Common myeloid progenitor, CD34-positive (primary cell): ENCODE results near the gene PDIA5.
A peak's percentile ranks its signal among the peaks of the same experiment; 100 is the strongest.

ENCODE experiments used
- CTCF ChIA-PET: fragments of 350-600 bp; sonication (Branson Sonifier 250); formaldehyde crosslinking; loops from one replicate; lab custom pipeline; 2021; ENCODE audit warnings: antibody characterized with exemption; lab: Charles Lee
- POLR2A ChIA-PET: fragments of 350-600 bp; sonication (Branson Sonifier 250); formaldehyde crosslinking; loops from one replicate; lab custom pipeline; 2021; ENCODE audit warnings: antibody characterized with exemption; lab: Charles Lee
- DNase-seq, 3 donors: peaks; one replicate each; pipeline versions ENCODE4 v3.0.0 to v3.0.0-alpha.2; 2013
- H3K27ac ChIP-seq, 2 experiments: 1 replicate in 1 of 2; 2 replicates in 1 of 2; pipeline ENCODE4 v1.7.0; 2013; ENCODE audit warnings: inconsistent platforms in 2 of 2, low read length in 2 of 2, mild to moderate bottlenecking in 2 of 2, low read depth in 1 of 2, moderate library complexity in 1 of 2; ENCODE audit not compliant: severe bottlenecking in 2 of 2, insufficient read depth in 1 of 2, poor library complexity in 1 of 2
- H3K27me3 ChIP-seq, 5 experiments: replicated peaks in 2 of 5; 1 replicate in 3 of 5; 2 replicates in 2 of 5; pipeline versions ENCODE4 v1.6.1 to v1.7.0; 2013; ENCODE audit warnings: low read length in 4 of 5, mild to moderate bottlenecking in 2 of 5, moderate library complexity in 2 of 5, inconsistent platforms in 1 of 5; ENCODE audit not compliant: insufficient read depth in 5 of 5, control insufficient read depth in 4 of 5
- H3K36me3 ChIP-seq, 4 experiments: 1 replicate in 2 of 4; 2 replicates in 2 of 4; pipeline versions ENCODE4 v1.6.1 to v1.7.0; 2013; ENCODE audit warnings: low read length in 3 of 4, control low read depth in 1 of 4, mild to moderate bottlenecking in 1 of 4; ENCODE audit not compliant: control insufficient read depth in 4 of 4, insufficient read depth in 4 of 4
- H3K4me1 ChIP-seq, 4 experiments: 1 replicate in 3 of 4; 2 replicates in 1 of 4; pipeline versions ENCODE4 v1.6.1 to v1.7.1; 2013; ENCODE audit warnings: low read length in 3 of 4, mild to moderate bottlenecking in 3 of 4, control low read depth in 1 of 4, inconsistent platforms in 1 of 4, moderate library complexity in 1 of 4; ENCODE audit not compliant: control insufficient read depth in 4 of 4, insufficient read depth in 4 of 4; ENCODE audit errors: control extremely low read depth in 1 of 4
- H3K4me3 ChIP-seq, 7 experiments: 1 replicate in 4 of 7; 2 replicates in 3 of 7; pipeline versions ENCODE4 v1.5.1 to v1.7.0; 2013; ENCODE audit warnings: mild to moderate bottlenecking in 7 of 7, low read length in 6 of 7, moderate library complexity in 6 of 7, inconsistent platforms in 2 of 7, low read depth in 2 of 7, control low read depth in 1 of 7; ENCODE audit not compliant: insufficient read depth in 4 of 7, control insufficient read depth in 1 of 7; ENCODE audit errors: extremely low read depth in 1 of 7
- H3K9me3 ChIP-seq, 5 experiments: 1 replicate in 4 of 5; 2 replicates in 1 of 5; pipeline versions ENCODE4 v1.6.1 to v1.7.1; 2013; ENCODE audit warnings: low read length in 4 of 5, mild to moderate bottlenecking in 2 of 5, inconsistent platforms in 1 of 5, low read depth in 1 of 5, moderate library complexity in 1 of 5; ENCODE audit not compliant: control insufficient read depth in 4 of 5, insufficient read depth in 2 of 5; ENCODE audit errors: control extremely low read depth in 1 of 5
- WGBS: methylation state at CpG from one replicate; pipeline ENCODE4 v1.1.5; 2013; ENCODE audit not compliant: insufficient coverage; 5-methylcytosine and 5-hydroxymethylcytosine counted together

The PDIA5 gene

GRCh38 chr3:123048480-123049237 lies 18.2 kb upstream of the PDIA5 start:
- ChIA-PET POLR2A (no interaction called here), CTCF (interaction anchor here (0.6 to 1.4 kb wide), 3 partner anchors 17 to 193 kb away, joined by 3 to 4 read pairs (median 3); no protein-coding TSS in a partner anchor)
- H3K9me3 ChIP-seq, result no peaks in the 10 kb centered on the region
- H3K36me3 ChIP-seq, result no peaks in the 10 kb centered on the region
- peaks cover 0 to 5% (median 4%) of the 10 kb centered on the region in 4 experiments for H3K4me1 ChIP-seq
- 73% methylated on average over 11 of the region's 13 CpGs for WGBS
- peaks cover 0 to 2% (median 0%) of the 10 kb centered on the region in 5 experiments for H3K27me3 ChIP-seq
- no peak overlapping the region for H3K27ac ChIP-seq
- peak in 2 of 3 donors; percentile 37 to 44 for DNase-seq
- H3K4me3 ChIP-seq, result no peak overlapping the region

GRCh38 chr3:123050666-123051065 lies 16.2 kb upstream of the PDIA5 start:
- ChIA-PET CTCF (no interaction called here), POLR2A (no interaction called here)

GRCh38 chr3:123053107-123053506 lies 13.7 kb upstream of the PDIA5 start:
- H3K36me3 ChIP-seq, result no peaks in the 10 kb centered on the region
- no peak for DNase-seq
- peaks cover 0 to 2% (median 0%) of the 10 kb centered on the region in 5 experiments for H3K27me3 ChIP-seq
- no peak overlapping the region for H3K27ac ChIP-seq
- H3K9me3 ChIP-seq, result no peaks in the 10 kb centered on the region
- H3K4me3 ChIP-seq, result no peak overlapping the region
- ChIA-PET CTCF (no interaction called here), POLR2A (no interaction called here)
- WGBS, result 95% methylated on average over 2 of the region's 2 CpGs
- peaks cover 0 to 5% (median 4%) of the 10 kb centered on the region in 4 experiments for H3K4me1 ChIP-seq

More at GRCh38 chr3:123050666-123051065, 16.2 kb upstream of the PDIA5 start:
- H3K27me3 ChIP-seq, result peaks cover 0 to 2% (median 0%) of the 10 kb centered on the region in 5 experiments
- no peak for DNase-seq
- H3K4me3 ChIP-seq, result no peak overlapping the region
- H3K36me3 ChIP-seq, result no peaks in the 10 kb centered on the region
- no peak overlapping the region for H3K27ac ChIP-seq
- peaks cover 0 to 5% (median 4%) of the 10 kb centered on the region in 4 experiments for H3K4me1 ChIP-seq
- H3K9me3 ChIP-seq, result no peaks in the 10 kb centered on the region
- WGBS, result 93% methylated on average over 2 of the region's 2 CpGs

GRCh38 chr3:123054109-123054778 lies 12.6 kb upstream of the PDIA5 start:
- Histone ChIP-seq H3K36me3 (no peaks in the 10 kb centered on the region), H3K4me3 (no peak overlapping the region), H3K27ac (no peak overlapping the region), H3K27me3 (peaks cover 0 to 2% (median 0%) of the 10 kb centered on the region in 5 experiments), H3K4me1 (peaks cover 0 to 3% (median 1%) of the 10 kb centered on the region in 4 experiments), H3K9me3 (no peaks in the 10 kb centered on the region)
- CTCF ChIA-PET, result no interaction called here
- 97% methylated on average over 4 of the region's 5 CpGs for WGBS
- POLR2A ChIA-PET, result no interaction called here
- DNase-seq, result no peak

GRCh38 chr3:123054931-123055330 lies 11.9 kb upstream of the PDIA5 start:
- Histone ChIP-seq H3K36me3 (no peaks in the 10 kb centered on the region), H3K9me3 (no peaks in the 10 kb centered on the region), H3K4me1 (peaks cover 0 to 3% (median 1%) of the 10 kb centered on the region in 4 experiments), H3K4me3 (no peak overlapping the region), H3K27me3 (peaks cover 0 to 2% (median 0%) of the 10 kb centered on the region in 5 experiments), H3K27ac (no peak overlapping the region)
- 90% methylated on average over 4 of the region's 4 CpGs for WGBS
- CTCF ChIA-PET, result no interaction called here
- no peak for DNase-seq
- POLR2A ChIA-PET, result no interaction called here

GRCh38 chr3:123055352-123055751 lies 11.5 kb upstream of the PDIA5 start:
- Histone ChIP-seq H3K36me3 (no peaks in the 10 kb centered on the region), H3K9me3 (no peaks in the 10 kb centered on the region), H3K27me3 (peaks cover 0 to 2% (median 0%) of the 10 kb centered on the region in 5 experiments), H3K4me3 (no peak overlapping the region), H3K4me1 (peaks cover 0 to 3% (median 1%) of the 10 kb centered on the region in 4 experiments), H3K27ac (no peak overlapping the region)
- CTCF ChIA-PET, result no interaction called here
- DNase-seq, result no peak
- POLR2A ChIA-PET, result no interaction called here
- WGBS, result 98% methylated on average over 5 of the region's 5 CpGs

GRCh38 chr3:123058505-123058904 lies 8.3 kb upstream of the PDIA5 start:
- ChIA-PET CTCF (interaction anchor here (1.3 to 1.8 kb wide), 2 partner anchors 22 to 34 kb away, joined by 3 to 5 read pairs; no protein-coding TSS in a partner anchor), POLR2A (no interaction called here)
- H3K27me3 ChIP-seq, result no peaks in the 10 kb centered on the region
- H3K9me3 ChIP-seq, result no peaks in the 10 kb centered on the region
- peaks cover 0 to 3% (median 1%) of the 10 kb centered on the region in 4 experiments for H3K4me1 ChIP-seq
- H3K36me3 ChIP-seq, result no peaks in the 10 kb centered on the region
- no peak overlapping the region for H3K4me3 ChIP-seq
- H3K27ac ChIP-seq, result no peak overlapping the region
- WGBS, result 82% methylated on average over 5 of the region's 5 CpGs
- no peak for DNase-seq
